Left lobe of liver (tissue), 2 donors: Measurements from ENCODE around the gene AASDH. TPM values are rescaled to one million over a fixed set of nuclear protein-coding genes. Genes with fewer than 3 reads are reported as not detected.
"Not testable (repeated sequence)": the region's sequence is repeated elsewhere in the genome, so short reads cannot be mapped to it uniquely, and the experiment has no call there.

Experiments used
- ATAC-seq: fragments of 200-7000 bp; cut with Tn5 transposase; one replicate; pipeline ENCODE4 v1.9.1; 2020; ENCODE audit warnings: mild to moderate bottlenecking, moderate library complexity
- DNase-seq: peaks from one replicate; pipeline ENCODE4 v3.0.0-alpha.2; 2020; ENCODE audit warnings: low spot score
- total RNA-seq: library from RNA; stranded (reverse); gene quantifications from one replicate; pipeline ENCODE4 v1.2.1, GENCODE V29; 2021
- donor health status: DM: no; HTN: no; CAD: no; lungs with moderate emphysema.
- donor health status: DM: no; HTN: yes; CAD: no.

Gene AASDH
- total RNA-seq, 1 donor from 2014 or later = 5.4 TPM

DNA sequence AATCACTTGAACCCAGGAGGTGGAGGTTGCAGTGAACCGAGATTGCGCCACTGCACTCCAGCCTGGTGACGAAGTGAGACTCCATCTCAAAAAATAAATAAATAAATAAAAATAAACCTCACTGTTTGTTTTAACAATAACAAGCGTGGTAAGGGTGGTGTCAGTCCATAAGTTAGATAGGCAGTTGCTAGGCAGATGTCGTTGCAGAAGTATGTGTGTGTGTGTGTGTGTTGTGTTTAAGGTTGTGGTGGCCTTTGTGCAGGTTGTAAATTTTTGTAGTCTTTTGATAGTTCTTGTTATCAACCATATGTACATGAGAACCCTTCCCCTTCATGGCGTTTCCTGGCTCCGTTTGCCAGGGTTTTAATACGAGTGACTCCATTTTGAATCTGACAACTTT lies 4.0 kb upstream of the AASDH start:
- ATAC-seq (no peak), DNase-seq (no peak)

DNA sequence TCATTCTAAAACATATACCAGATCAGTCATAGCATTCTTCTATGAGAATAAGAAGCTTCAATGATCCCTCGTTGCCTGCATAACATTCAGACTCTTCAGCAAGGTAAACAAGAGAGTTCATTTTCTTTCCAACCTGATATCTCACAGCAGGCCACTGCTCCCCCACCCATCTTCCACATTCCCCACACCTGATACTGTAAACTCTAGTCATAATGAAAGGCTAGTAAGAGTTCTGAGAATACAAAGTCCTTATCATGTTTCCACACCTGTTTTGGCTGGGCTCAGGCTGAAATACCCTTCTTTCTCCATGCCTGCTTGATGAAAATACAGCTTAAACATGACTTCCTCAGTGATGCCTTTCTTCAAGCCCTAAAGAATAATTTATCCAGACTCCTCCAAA lies 2.3 kb upstream of the AASDH start:
- no peak for DNase-seq

DNA sequence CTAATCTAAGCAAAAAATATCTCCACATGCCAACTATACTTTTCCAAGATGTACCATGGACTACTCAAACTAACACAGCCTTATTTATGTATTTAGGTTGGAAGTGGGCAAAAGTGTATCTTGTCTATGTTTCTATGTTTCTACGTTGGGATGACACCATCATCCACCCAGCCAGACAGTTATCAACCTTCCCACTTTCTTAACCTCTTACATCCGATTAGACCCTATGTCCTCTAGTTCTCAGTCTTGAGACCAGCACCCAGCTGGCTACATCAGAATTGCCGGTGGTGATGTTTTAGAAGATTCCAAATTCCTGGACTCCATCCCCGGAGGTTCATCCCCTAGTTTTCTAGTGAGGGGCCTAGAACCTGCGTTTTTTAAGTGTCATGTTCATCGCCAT lies 1.0 kb upstream of the AASDH start:
- no peak for DNase-seq
- no peak for ATAC-seq

More for the DNA sequence above, 2.3 kb upstream of the AASDH start:
- no peak for ATAC-seq

DNA sequence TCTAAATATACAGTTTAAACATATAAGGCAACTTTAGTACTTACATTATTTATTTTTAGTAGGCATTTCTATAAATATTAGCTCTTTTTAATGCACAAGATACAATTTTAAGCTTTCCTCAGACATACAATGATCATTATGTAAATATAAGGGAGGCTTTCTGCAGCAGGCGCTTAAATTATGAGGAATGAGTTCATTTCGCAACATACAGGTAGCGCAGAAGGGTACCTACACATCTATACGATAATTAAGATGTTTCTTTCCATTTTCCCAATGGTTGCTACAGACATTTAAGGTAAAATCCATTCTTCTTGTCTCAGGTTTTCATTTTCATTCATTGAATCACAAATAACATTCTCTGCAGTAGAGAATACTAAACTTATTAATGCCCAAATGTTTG lies 1.2 kb downstream of the AASDH start:
- ATAC-seq (no peak), DNase-seq (no peak)

DNA sequence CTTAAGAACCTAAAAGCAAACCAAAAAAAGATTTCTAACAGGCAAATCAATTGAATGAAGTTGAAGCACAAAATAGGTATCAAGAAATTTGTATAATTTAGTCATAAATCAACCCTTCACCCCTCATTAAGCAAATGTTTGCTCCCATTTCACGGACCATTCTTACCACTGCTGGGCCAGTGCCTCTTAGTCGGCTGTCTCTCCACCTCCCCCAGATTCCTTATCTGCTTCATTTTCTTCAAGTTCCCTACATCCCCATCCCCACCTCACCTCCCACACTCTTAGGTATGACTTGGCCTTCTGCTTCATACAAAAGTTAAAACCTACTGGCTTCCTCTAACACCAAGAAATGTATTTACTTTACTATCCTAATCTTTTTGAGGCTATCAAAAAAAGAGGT lies 11.8 kb downstream of the AASDH start:
- ATAC-seq (no peak), DNase-seq (no peak)

DNA sequence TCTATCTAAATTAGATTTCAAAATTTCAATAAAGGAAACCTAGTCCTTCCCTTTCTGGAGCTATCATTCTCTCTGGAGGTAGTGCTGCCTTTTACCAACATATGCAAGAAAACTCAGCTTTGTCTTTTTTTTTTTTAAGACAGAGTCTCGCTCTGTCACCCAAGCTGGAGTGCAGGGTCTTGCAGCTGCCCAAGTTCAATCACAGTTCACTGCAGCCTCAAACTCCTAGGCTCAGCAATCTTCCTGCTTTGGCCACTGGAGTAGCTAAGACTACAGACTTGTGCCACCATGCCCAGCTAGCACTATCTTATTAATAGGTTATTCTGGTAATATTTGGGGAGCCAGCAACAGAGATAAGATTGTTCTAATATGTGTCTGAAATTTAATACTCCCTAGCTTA lies 12.3 kb downstream of the AASDH start:
- DNase-seq = no peak

DNA sequence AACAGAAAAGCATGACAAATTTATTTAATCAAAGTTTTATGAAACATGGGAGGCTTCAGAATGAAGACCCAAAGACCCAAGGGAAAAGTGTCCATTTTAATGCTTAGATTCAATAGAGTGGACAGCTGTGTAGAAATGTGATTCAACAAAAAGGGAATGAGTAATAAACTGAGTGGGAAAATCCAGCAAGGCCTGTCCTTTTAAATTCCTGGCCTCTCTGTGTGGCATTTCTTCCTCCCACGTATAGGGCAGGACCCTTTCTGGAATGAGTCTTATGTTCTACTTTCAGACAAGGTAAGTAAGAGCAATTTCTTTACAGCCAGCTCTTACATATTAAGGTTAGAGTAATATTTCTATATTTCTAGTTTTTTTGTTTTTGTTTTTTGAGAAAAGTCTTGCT lies 14.5 kb downstream of the AASDH start:
- ATAC-seq = no peak
- no peak for DNase-seq

More for the DNA sequence above, 12.3 kb downstream of the AASDH start:
- ATAC-seq = no peak

DNA sequence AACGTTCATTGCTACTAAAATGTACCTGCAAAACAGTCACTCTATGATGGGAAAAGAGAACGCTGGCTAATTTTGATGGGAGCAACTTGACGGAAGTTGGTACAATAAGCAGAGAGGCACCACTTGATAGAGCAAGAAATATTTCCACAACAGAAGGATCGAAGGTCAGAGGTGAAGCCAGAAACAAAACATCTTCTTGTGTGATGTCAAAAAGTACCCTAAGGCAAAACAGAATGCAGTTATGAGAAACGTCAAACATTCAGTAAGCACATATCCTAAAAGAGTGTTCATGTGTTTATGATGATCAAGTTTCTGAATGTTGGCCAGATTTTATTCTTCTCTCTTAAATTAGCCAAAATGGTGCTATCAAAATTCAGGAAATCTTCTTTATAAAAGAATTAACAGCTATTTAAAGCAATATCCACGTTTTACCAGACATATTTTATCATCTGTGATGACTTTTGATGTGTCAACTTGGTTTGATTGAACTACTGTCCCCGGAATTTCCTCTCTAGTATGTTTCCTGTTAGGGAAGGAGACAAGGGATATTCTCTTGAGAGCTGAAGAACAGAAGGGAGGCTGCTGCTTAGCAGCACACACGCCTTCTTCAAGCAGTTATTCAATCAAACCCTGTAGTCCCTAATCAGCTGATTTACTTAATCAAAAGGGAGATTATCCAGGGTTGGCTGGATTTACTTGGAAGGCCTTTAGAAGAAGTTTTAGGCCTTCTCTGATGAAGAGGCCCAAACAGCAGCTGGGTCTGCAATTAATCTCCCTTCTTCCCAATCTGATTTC lies 15.7 kb downstream of the AASDH start:
- DNase-seq (no peak), ATAC-seq (no peak)

DNA sequence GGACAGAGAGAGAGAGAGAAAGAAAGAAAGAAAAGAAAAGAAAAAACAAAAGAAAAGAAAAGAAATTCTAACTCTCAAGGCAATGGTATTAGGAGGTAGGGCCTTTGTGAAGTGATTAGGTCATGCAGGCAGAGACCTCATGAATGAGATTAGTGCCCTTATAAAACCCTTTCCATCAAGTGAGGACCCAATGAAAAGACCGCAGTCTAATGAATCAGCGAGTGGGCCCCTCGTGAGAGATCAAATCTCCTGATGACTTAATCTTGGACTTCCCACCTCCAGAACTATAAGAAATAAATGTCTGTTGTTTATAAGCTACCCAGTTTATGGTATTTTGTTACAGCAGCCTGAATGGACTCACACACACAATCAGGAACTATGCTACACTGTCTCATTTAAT lies 16.9 kb downstream of the AASDH start:
- DNase-seq = no peak
- ATAC-seq = no peak

DNA sequence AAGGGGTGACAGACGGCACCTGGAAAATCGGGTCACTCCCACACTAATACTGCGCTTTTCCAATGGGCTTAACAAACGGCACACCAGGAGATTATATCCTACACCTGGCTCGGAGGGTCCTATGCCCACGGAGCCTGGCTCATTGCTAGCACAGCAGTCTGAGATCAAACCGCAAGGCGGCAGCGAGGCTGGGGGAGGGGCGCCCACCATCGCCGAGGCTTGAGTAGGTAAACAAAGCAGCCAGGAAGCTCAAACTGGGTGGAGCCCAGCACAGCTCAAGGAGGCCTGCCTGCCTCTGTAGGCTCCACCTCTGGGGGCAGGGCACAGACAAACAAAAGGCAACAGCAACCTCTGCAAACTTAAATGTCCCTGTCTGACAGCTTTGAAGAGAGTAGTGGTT lies 24.3 kb downstream of the AASDH start:
- not testable (repeated sequence) for DNase-seq, ATAC-seq

DNA sequence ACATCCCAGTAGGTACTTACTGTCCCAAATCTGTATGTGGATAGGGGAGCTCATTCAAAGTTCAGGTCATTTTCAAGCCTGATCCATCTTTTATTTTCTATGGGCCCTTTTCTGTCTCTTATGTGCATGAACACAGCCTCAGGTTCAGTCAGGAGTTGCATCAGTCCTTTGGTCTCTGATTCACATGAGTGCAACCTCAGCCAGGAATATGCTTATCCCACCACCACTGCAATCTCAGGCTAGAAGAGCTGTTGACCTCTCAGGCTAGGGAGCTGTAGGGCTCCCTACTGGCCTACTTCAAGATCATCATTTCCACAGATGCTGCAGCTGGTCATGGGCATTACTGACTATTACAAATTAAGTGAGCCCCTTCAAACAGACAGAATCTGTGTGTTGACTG lies 27.2 kb downstream of the AASDH start:
- ATAC-seq (no peak), DNase-seq (no peak)

DNA sequence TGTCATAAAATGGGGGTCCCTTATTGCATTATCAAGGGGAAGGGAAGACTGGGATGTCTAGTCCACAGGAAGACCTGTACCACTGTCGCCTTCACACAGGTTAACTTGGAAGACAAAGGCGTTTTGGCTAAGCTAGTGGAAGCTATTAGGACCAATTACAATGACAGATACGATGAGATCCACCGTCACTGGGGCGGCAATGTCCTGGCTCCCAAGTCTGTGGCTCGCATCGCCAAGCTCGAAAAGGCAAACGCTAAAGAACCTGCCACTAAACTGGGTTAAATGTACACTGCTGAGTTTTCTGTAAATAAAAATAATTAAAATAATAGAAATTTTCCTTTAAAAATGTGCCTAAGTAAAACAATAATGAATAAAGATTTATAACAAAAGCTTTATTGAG lies 30.6 kb downstream of the AASDH start:
- no peak for DNase-seq

DNA sequence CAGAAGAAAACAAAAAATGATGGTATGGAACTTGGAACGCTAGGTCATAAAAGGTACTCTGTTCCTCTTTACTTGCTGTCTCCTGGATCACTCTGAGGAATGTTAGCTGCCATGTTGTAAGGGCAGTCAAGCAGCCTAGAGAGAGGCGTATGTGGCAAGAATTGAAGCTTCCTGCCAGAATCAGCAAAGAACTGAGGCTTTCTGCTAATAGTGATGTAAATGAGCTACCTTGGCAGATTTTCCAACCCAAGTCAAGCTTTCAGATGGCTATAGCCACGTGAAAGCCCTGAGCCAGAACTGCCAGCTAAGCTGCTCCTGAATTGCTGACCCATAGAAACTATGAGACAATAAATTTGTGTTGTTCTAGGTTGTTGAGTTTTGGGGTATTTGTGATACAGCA lies 38.7 kb downstream of the AASDH start:
- no peak for ATAC-seq
- DNase-seq = no peak

More for the DNA sequence above, 30.6 kb downstream of the AASDH start:
- ATAC-seq = no peak

DNA sequence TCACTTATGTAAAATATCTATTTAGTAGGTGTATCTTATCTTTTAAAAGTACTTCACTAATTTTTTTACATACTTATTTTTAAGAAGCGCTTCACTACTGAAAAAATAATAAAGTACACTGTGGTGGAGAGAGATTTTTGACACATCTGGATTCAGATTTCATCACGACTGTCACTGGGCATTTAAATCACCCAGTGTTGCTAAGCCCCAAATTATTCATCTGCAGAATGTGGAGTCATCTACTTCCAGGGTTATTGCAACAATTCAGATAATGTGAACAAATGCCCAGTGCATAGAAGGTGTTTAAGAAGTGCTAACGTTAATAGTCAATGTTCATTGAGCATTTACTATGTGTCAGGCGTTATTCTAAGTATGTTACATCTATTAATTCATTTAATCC lies 41.8 kb downstream of the AASDH start:
- ATAC-seq (no peak), DNase-seq (no peak)

DNA sequence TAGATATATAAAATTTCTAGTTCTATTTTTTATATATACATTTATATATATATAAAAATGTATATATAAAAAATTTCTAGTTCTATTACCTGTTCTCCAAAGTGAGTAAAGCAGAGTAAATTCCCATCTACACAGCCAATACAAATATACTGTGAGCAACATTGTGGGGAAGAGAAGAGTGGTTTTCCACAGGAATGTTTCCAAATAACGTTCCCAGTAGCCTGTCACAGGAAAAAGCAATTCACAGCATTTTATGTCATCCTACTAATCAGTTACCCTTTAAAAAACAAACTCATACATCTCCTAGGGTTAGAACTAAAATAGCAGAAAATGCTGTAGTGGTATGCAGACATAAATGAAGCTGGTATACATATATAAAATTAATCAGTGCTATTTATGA lies 44.5 kb downstream of the AASDH start:
- DNase-seq (no peak), ATAC-seq (no peak)

DNA sequence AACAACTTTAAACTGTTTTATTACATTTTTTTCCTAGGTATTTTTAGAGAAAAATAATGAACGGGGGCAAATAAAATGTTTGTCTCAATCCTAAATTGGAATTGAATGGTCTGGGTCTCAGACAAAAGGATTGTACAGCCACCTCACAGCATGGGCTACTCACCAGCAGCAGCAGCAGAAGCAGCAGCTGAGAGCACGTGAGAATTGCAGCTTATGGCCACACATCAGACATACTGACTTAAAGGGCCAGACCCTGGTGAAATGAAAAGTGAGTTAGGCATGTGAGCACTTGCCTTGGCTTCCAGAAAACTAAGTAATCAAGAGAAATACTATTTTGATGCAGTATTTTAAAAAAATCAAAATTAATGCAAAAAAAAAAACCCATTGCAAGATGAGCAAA lies 56.6 kb downstream of the AASDH start:
- ATAC-seq (no peak), DNase-seq (no peak)

DNA sequence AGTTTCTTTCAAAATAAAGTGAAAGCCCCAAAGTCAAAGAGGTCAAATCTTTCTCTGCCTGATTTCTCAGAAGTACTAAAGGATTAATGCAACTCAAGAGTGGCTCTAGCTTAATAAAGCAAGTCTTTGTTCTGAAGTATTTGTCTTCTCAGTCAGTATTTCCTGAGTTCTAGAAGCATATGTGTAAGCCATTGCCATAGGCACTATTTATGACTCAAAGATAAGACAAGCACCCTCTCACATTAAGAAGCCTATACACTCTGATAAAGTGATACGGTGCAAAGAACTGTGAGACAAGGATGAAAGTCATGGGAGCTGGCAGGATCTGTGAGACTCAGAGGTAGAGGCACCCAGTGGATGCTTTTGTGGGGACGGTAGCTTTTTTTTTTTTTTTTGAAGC lies 60.9 kb downstream of the AASDH start:
- ATAC-seq = no peak
- no peak for DNase-seq

DNA sequence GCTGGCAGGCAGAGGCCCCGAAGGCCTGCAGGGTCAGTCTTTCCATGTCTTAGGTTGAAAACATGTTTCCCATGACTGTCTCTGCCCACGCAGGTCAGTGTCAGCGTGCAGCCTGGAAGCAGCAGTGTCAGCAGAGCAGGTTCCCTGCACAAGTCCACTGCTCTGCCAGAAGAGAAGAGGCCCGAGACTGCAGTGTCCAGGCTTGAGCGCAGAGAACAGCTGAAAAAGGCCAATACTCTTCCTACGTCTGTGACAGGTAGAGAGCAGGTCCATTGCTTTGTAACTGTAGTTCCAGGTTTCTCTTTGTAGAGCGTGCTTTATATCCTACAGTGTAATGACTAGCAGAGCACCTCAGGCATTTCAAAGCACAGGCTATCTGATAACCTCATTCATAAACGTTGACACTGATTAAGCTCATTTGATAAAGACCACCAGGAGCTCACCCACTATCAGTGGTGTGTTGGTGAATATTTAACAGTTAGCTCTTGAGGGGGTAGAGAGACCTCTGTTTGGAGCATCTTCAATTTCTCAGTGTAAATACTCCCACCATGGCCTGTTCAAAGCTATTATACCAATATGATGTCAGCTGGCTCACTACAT lies 63.2 kb downstream of the AASDH start:
- DNase-seq = no peak
- no peak for ATAC-seq

DNA sequence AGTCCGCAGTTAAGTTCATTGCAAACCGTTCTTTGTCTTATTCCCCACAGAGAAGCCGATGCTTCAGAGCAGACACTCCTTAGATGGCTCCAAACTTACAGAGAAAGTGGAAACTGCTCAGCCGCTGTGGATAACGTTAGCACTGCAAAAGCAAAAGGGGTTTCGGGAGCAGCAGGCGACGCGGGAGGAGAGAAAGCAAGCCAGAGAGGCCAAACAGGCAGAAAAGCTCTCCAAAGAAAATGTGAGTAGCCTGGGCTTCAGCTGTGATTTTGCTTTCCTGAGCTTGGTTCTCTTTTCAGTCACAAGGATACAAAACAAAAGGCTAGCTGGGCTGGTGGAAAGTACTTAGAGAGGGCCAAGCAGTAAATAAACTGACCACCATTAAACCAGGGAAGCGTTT lies 64.0 kb downstream of the AASDH start:
- no peak for DNase-seq
- no peak for ATAC-seq

DNA sequence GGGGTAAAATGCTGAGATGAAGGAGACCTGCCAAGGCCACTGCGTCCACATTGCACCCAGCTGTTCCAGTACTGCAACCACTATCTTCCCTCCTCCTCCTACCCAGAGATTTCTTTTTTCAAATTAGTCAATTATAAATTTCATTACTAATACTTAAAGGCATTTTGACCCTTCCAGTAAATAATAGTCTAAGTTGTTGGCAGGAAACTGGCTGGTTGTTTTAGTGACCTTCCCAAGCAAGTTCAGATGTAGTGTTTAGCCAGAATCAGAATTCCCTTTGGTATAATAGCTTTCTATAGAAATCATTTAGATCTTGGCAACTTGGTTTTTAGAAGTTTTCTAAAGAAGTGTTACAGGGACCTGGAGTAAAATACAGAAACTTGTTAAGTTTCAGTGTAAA lies 66.0 kb downstream of the AASDH start:
- DNase-seq (no peak), ATAC-seq (no peak)

DNA sequence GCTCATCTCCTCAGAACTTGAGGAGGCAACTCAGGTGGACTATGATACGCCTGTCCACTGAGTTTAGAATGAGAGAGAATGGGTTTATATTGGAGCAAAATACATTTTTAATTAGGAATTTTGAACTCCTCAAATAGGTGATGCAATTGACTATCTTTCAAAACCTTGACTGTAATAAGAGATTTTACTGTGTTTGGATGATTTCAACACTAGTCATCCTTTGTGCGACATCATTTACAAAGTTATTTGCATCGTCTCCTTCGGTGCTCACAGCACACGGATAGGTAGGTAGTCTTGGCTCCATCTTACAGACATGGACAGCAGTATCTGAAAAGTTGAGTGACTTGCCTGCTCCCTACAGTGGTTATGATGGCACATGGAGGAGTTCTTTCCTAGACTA lies 67.0 kb downstream of the AASDH start:
- ATAC-seq (no peak), DNase-seq (no peak)

DNA sequence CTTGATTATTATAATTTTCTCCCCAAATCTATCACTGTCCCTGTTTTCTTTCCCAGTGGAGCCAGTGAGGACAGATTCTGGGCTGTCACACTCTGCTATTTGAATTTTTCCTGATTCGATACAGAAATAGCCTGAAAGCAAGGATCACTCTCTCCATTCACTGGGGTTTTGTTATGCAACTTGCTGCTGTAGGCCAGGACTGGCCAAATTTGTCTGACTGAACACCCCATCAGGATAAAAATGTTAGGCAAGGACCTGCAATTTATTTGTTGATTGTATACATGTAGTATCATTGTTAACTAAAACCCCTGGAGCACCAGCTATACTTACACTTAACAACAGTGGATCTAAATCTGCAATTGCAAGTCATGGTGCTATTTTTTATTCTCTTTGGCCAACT lies 68.7 kb downstream of the AASDH start:
- no peak for ATAC-seq

DNA sequence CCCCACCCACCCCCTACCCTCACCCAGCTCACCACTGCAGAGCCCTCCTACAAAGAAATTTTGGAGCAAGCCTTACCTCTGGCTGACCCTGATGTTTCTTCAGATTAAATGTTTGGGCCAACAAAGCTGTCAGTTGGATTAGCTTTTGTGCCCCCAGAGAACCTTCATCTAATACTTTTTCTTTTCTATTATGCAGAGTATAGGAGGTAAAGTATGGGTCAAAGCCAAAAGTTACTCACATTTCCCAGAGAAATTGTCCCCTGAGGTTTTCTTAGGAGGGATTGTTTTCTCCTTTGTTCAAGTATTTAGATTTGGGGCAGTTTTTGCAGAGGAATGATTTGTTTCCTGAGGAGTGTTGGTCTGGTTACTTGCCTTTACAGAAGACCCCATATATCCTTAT lies 69.5 kb downstream of the AASDH start:
- DNase-seq (no peak), ATAC-seq (no peak)

More for the DNA sequence above, 68.7 kb downstream of the AASDH start:
- no peak for DNase-seq
